ENCODE measurements around the gene RBBP8NL. TPM values are rescaled to one million over a fixed set of nuclear protein-coding genes. Genes with fewer than 3 reads are reported as not detected.

Gene RBBP8NL
- total RNA-seq, 1 donor from 2014 or later = not detected

DNA sequence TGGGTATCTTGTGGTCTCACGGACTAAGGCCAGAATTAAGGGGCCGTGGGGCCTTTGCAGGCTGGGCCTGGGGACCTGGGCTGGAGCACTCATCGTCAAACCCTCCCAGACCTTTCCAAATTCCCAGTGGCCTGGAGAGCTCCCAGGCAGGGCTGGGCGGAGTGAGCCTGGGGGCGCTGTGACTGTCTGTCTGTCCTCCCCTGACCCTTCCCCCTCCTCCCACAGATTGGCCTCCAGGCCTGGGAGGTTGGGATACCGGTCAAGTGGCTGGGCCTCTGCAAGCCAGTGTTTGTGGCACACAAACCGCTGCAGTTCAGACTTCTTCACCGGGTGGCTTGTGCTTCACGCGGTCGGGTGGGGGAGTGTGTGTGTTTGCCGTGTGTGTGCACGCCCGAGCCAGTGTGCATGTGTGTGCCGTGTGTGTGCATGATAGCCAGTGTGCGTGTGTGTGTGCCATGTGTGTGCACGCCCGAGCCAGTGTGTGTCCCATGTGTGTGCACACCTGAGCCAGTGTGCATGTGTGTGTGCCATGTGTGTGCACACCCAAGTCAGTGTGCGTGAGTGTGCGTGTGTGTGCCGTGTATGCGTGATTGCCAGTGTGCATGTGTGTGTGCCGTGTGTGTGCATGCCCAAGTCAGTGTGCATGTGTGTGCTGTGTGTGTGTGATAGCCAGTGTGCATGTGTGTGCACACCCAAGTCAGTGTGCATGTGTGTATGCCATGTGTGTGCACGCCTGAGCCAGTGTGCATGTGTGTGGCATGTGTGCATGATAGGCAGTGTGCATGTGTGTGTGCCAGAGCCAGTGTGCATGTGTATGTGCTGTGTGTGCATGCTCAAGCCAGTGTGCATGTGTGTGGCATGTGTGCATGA is 6.3 kb downstream of the RBBP8NL start:
- no peaks in the 10 kb centered on the region for H3K36me3 Mint-ChIP-seq (ENCODE audit: unreplicated experiment)
- H3K27me3 Mint-ChIP-seq (ENCODE audit: unreplicated experiment) = no peaks in the 10 kb centered on the region
- H3K4me3 Mint-ChIP-seq (ENCODE audit: unreplicated experiment) = no peak overlapping the region
- TF ChIP-seq CTCF (IDR thresholded peaks at IDR 0.05) = no peak
- H3K27ac Mint-ChIP-seq (ENCODE audit: unreplicated experiment) = no peak overlapping the region
- no peak for DNase-seq (ENCODE audit: extremely low spot score, unreplicated experiment)
- H3K4me1 Mint-ChIP-seq (ENCODE audit: unreplicated experiment) = no peaks in the 10 kb centered on the region
- no peaks in the 10 kb centered on the region for H3K9me3 Mint-ChIP-seq (ENCODE audit: unreplicated experiment)

- Mint-ChIP-seq H3K27ac (ENCODE audit: unreplicated experiment) (no peak overlapping the region), H3K27me3 (ENCODE audit: unreplicated experiment) (no peaks in the 10 kb centered on the region), H3K4me1 (ENCODE audit: unreplicated experiment) (no peaks in the 10 kb centered on the region), H3K36me3 (ENCODE audit: unreplicated experiment) (no peaks in the 10 kb centered on the region), H3K9me3 (ENCODE audit: unreplicated experiment) (no peaks in the 10 kb centered on the region), H3K4me3 (ENCODE audit: unreplicated experiment) (no peak overlapping the region)
- DNase-seq (ENCODE audit: extremely low spot score, unreplicated experiment) = no peak
- no peak for TF ChIP-seq CTCF (IDR thresholded peaks at IDR 0.05)
Measured at GRCh38 chr20:62419759-62420158, 7.6 kb downstream of the RBBP8NL start.

GRCh38 chr20:62418709-62419487 is 8.4 kb downstream of the RBBP8NL start:
- H3K4me1 Mint-ChIP-seq (ENCODE audit: unreplicated experiment) = no peaks in the 10 kb centered on the region

GRCh38 chr20:62417981-62418708 is 9.2 kb downstream of the RBBP8NL start:
- H3K27me3 Mint-ChIP-seq (ENCODE audit: unreplicated experiment) = no peaks in the 10 kb centered on the region
- no peak overlapping the region for H3K4me3 Mint-ChIP-seq (ENCODE audit: unreplicated experiment)
- no peaks in the 10 kb centered on the region for H3K9me3 Mint-ChIP-seq (ENCODE audit: unreplicated experiment)
- H3K4me1 Mint-ChIP-seq (ENCODE audit: unreplicated experiment) = no peaks in the 10 kb centered on the region
- H3K36me3 Mint-ChIP-seq (ENCODE audit: unreplicated experiment) = no peaks in the 10 kb centered on the region
- DNase-seq (ENCODE audit: extremely low spot score, unreplicated experiment) = no peak
- TF ChIP-seq CTCF (IDR thresholded peaks at IDR 0.05) = no peak
- no peak overlapping the region for H3K27ac Mint-ChIP-seq (ENCODE audit: unreplicated experiment)

More at GRCh38 chr20:62418709-62419487, 8.4 kb downstream of the RBBP8NL start:
- Mint-ChIP-seq H3K36me3 (ENCODE audit: unreplicated experiment) (no peaks in the 10 kb centered on the region), H3K27ac (ENCODE audit: unreplicated experiment) (no peak overlapping the region), H3K9me3 (ENCODE audit: unreplicated experiment) (no peaks in the 10 kb centered on the region), H3K4me3 (ENCODE audit: unreplicated experiment) (no peak overlapping the region), H3K27me3 (ENCODE audit: unreplicated experiment) (no peaks in the 10 kb centered on the region)
- no peak for TF ChIP-seq CTCF (IDR thresholded peaks at IDR 0.05)
- no peak for DNase-seq (ENCODE audit: extremely low spot score, unreplicated experiment)
